KG1 (cell line): ENCODE measurements around the gene MAN1A2.

ENCODE experiments used
- DNase-seq: peaks from one replicate; lab custom pipeline; 2025; lab: John Stamatoyannopoulos, UW

The MAN1A2 gene

GRCh38 chr1:117577191-117577885 lies 210.1 kb downstream of the MAN1A2 start:
- no peak for DNase-seq

DNA sequence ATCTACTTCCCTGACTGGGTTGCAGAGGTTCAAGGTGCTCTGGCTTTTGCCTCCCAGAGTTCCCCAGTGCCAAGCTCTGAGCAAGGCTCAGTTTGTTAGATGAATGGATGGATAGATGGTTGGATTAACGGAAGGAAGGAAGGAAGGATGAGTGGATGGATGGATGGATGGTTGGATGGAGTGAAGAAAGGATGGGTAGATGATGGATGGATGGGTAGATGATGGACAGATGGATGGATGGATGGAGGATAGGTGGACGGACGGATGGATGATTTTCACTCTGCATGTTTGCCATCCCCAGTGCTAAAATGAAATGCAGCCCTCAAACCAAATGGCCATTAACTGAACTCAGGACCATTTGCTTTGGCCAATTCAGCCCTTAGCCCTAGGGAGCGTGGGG lies 211.2 kb downstream of the MAN1A2 start:
- DNase-seq = no peak
